Renal cortex interstitium (tissue), 11 donors: ENCODE data around the gene USH1G. TPM values are rescaled to one million over a fixed set of nuclear protein-coding genes. Genes with fewer than 3 reads are reported as not detected.
"Not testable (repeated sequence)": the region's sequence is repeated elsewhere in the genome, so short reads cannot be mapped to it uniquely, and the experiment has no call there.

ENCODE experiments used
- DNase-seq, 11 donors: peaks; one replicate each; pipeline ENCODE4 v3.0.0-alpha.2; 2013; ENCODE audit warnings: low read depth in 9 of 11, low spot score in 4 of 11; ENCODE audit errors: extremely low read depth in 1 of 11
- polyA plus RNA-seq, 3 donors: library from polyadenylated mRNA; unstranded; fragments of 120-200 nt; gene quantifications; one replicate each; pipeline ENCODE4 v1.2.1, GENCODE V29; 2013; ENCODE audit not compliant: insufficient read length in 3 of 3

The USH1G gene
- polyA plus RNA-seq, 3 donors: 0.56 to 1.2 (median 0.70) TPM

DNA sequence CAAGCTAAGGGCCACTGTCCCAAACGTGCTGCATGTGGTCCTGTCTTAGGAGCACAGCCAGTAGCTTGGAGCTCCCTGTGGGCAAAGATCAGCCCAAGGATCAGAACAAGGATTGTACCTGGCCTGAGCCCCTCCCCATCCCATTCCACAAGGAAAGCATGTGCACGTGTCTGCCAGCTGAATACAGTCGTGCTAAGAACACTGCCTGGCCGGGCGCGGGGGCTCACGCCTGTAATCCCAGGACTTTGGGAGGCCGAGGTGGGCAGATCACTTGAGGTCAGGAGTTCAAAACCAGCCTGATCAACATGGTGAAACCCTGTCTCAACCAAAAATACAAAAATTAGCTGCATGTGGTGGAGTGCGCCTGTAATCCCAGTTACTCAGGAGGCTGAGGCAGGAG lies 53.0 kb downstream of the USH1G start:
- DNase-seq: not testable (repeated sequence)

DNA sequence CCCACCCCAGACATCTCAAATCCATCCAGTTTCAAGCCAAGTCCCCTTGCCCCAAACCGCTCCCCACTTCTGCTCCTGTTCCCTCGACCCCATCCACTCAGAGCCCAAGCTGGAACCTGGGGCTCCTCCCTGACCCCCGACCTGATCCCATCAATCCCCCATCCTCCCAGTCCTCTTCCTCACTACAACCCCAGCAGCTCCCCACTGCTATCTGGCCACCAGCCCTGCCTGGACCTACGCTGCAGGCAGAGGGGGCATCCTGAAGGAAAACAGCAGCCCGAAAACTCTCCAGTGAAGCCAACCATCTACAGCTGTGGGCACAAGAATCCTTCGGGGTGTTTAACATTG lies 54.2 kb downstream of the USH1G start:
- DNase-seq: no peak

DNA sequence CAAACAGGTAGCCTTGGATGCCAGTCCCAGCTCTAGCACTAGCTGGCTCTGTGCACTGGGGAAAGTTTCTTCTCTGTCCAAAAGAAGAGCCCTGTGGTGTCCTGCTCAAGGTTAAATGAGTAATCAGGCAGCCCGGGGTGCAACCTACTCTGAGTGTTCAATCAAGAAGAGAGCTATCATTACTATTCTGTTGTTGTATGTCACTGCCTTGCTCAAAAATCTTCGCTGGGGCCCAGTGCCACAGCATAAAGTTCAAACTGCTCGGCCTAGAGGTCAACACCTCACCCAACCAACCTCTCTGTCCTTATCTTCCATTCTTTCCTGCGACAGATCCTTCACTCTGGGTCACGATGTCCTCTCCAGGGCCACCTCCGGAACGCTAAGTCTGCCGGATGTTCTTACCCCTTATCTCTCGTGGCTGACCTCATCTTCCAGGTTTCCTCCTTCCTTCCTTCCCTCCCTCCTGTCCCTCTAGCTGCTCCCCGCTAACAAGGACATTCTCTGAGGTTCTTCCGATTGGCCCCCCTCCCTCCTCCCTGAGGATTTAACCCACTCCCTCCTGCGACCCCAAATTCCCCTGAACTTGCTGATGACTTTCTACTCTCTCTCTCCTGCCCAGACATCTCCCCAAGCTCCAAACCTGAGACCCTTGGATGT lies 54.7 kb downstream of the USH1G start:
- no peak for DNase-seq

DNA sequence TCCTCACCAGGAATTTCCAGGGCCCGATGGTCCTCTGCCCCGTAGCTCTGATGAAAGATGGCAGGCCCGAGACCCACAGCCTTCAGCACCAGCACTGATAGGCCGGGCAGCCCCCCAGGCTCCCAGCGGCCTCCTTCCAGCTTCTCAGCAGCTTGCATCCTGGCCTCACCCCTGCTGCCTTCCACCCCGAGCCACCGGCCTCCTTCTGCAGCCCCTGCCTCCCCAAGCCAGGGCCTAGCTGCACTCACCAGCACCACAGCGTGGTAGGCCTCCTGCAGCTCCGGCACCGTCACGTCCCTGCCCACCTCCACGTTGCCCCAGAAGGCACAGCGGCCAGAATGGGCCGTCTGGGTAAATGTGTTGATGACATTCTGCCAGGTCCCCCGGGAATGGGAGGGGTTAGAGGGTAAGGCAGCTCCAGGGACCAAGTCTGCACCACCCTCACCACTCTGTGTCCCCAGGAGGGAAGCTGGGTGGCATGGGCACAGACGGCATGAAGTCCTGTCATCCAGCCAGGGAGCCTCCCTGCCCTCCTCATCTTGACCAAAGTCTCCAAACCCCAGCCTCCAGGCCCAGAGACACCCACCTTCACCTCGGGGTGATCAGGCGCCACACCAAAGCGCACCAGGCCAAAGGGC lies 56.7 kb downstream of the USH1G start:
- no peak for DNase-seq

Other genes with a start within 250 kb of the USH1G start
- gene CD300LF, start 210.3 kb downstream of the USH1G start, polyA plus RNA-seq: under 1 TPM; 0.28 to 0.83 (median 0.47) TPM
- 1 to 10 TPM; 5.3 to 6.7 (median 6.2) TPM for gene RAB37, start 186.0 kb downstream of the USH1G start, polyA plus RNA-seq
- 100 to 1,000 TPM; 158 to 197 (median 171) TPM for gene NHERF1, start 174.6 kb downstream of the USH1G start, polyA plus RNA-seq
- gene NAT9, start 146.9 kb downstream of the USH1G start, polyA plus RNA-seq: 10 to 100 TPM; 40.8 to 54.9 (median 46.7) TPM
- under 1 TPM; 0.16 to 0.36 (median 0.32) TPM for gene GRIN2C, start 63.4 kb downstream of the USH1G start, polyA plus RNA-seq
- 1 to 10 TPM; 5.6 to 8.7 (median 8.6) TPM for gene FDXR, start 50.3 kb downstream of the USH1G start, polyA plus RNA-seq
- under 1 TPM; 0.25 to 0.67 (median 0.29) TPM for gene FADS6, start 29.6 kb downstream of the USH1G start, polyA plus RNA-seq
- not detected for gene OTOP2, start 1.0 kb upstream of the USH1G start, polyA plus RNA-seq
- gene OTOP3, start 12.6 kb upstream of the USH1G start, polyA plus RNA-seq: not detected
- gene HID1, start 49.5 kb upstream of the USH1G start, polyA plus RNA-seq: 10 to 100 TPM in 2 of 3 donors, 1 to 10 TPM in 1; 9.2 to 16.8 (median 13.8) TPM
- 10 to 100 TPM in 1 of 3 donors, 1 to 10 TPM in 2; 8.0 to 11.4 (median 8.8) TPM for gene CDR2L, start 64.4 kb upstream of the USH1G start, polyA plus RNA-seq
- 10 to 100 TPM; 26.1 to 28.4 (median 27.0) TPM for gene MRPL58, start 89.4 kb upstream of the USH1G start, polyA plus RNA-seq
- gene ATP5PD, start 123.7 kb upstream of the USH1G start, polyA plus RNA-seq: 100 to 1,000 TPM; 297 to 353 (median 303) TPM
- gene KCTD2, start 124.0 kb upstream of the USH1G start, polyA plus RNA-seq: 10 to 100 TPM; 28.8 to 32.0 (median 30.2) TPM
- 10 to 100 TPM; 22.0 to 38.4 (median 26.1) TPM for gene SLC16A5, start 164.7 kb upstream of the USH1G start, polyA plus RNA-seq
- 10 to 100 TPM; 15.2 to 17.7 (median 15.8) TPM for gene ARMC7, start 186.7 kb upstream of the USH1G start, polyA plus RNA-seq
- gene NT5C, start 208.5 kb upstream of the USH1G start, polyA plus RNA-seq: 10 to 100 TPM; 46.9 to 70.1 (median 61.7) TPM
- gene JPT1, start 231.3 kb upstream of the USH1G start, polyA plus RNA-seq: 100 to 1,000 TPM in 2 of 3 donors, 10 to 100 TPM in 1; 98.8 to 104 (median 104) TPM